ENCODE data around the gene ABHD3. TPM values are rescaled to one million over a fixed set of nuclear protein-coding genes. Genes with fewer than 3 reads are reported as not detected.
A peak's percentile ranks its signal among the peaks of the same experiment; 100 is the strongest.
"Not testable (repeated sequence)": the region's sequence is repeated elsewhere in the genome, so short reads cannot be mapped to it uniquely, and the experiment has no call there.

The ABHD3 gene
- 23.9 TPM for total RNA-seq
- long read RNA-seq, transcript ABHD3-209 (7 exons, 1,836 nt) = minor isoform, 6 of 40 reads
- long read RNA-seq, transcript ABHD3-201 (9 exons, 2,064 nt) = major isoform, 13 of 40 reads
- long read RNA-seq, partial matches to known transcripts = 4 of 40 reads
- long read RNA-seq, other reads (novel, unspliced or antisense) = 15 of 40 reads

- peak; percentile 97 for DNase-seq (ENCODE audit: low spot score)
These were observed at the start of gene ABHD3 for GRCh38 chr18:21704603-21705364. TSS of gene ABHD3 (minus strand) at chr18:21704774. CDS start at chr18:21704665, 109 bp downstream.

- no peak for DNase-seq (ENCODE audit: low spot score)
These were observed 43.5 kb upstream of the ABHD3 start for GRCh38 chr18:21747764-21748693.

- no peak for DNase-seq (ENCODE audit: low spot score)
These were observed 42.7 kb upstream of the ABHD3 start for GRCh38 chr18:21747268-21747667.

- no peak for DNase-seq (ENCODE audit: low spot score)
These were observed 40.7 kb upstream of the ABHD3 start for GRCh38 chr18:21745231-21745630.

GRCh38 chr18:21743166-21743832, 38.7 kb upstream of the ABHD3 start:
- no peak for DNase-seq (ENCODE audit: low spot score)

- no peak for DNase-seq (ENCODE audit: low spot score)
These were observed 37.7 kb upstream of the ABHD3 start for GRCh38 chr18:21742315-21742687.

- no peak for DNase-seq (ENCODE audit: low spot score)
These were observed 37.2 kb upstream of the ABHD3 start for GRCh38 chr18:21741562-21742314.

- no peak for DNase-seq (ENCODE audit: low spot score)
These were observed 36.7 kb upstream of the ABHD3 start for GRCh38 chr18:21741312-21741561.

- DNase-seq (ENCODE audit: low spot score) = peak; percentile 100
These were observed 36.2 kb upstream of the ABHD3 start, which contains the start of gene MIB1 for GRCh38 chr18:21740538-21741311. TSS of gene MIB1 (plus strand) at chr18:21740792. CDS start at chr18:21741584, 792 bp downstream.

GRCh38 chr18:21739604-21740537, 35.3 kb upstream of the ABHD3 start:
- DNase-seq (ENCODE audit: low spot score) = no peak

GRCh38 chr18:21736926-21737325, 32.4 kb upstream of the ABHD3 start:
- not testable (repeated sequence) for DNase-seq (ENCODE audit: low spot score)

GRCh38 chr18:21735452-21736015, 31.0 kb upstream of the ABHD3 start:
- no peak for DNase-seq (ENCODE audit: low spot score)

- no peak for DNase-seq (ENCODE audit: low spot score)
These were observed 28.4 kb upstream of the ABHD3 start for GRCh38 chr18:21733011-21733410.

- no peak for DNase-seq (ENCODE audit: low spot score)
These were observed 23.1 kb upstream of the ABHD3 start for GRCh38 chr18:21727702-21728101.

GRCh38 chr18:21725201-21725600, 20.6 kb upstream of the ABHD3 start:
- no peak for DNase-seq (ENCODE audit: low spot score)

GRCh38 chr18:21722687-21723086, 18.1 kb upstream of the ABHD3 start:
- no peak for DNase-seq (ENCODE audit: low spot score)

GRCh38 chr18:21714474-21714873, 9.9 kb upstream of the ABHD3 start:
- DNase-seq (ENCODE audit: low spot score) = no peak

GRCh38 chr18:21707130-21707529, 2.6 kb upstream of the ABHD3 start:
- DNase-seq (ENCODE audit: low spot score) = not testable (repeated sequence)

Measured in mesenteric fat pad (tissue), 1 donor.